IgD-negative memory B cell (primary cell): ENCODE measurements around the gene TRPM8. TPM values are rescaled to one million over a fixed set of nuclear protein-coding genes. Genes with fewer than 3 reads are reported as not detected.
"Not testable (repeated sequence)": the region's sequence is repeated elsewhere in the genome, so short reads cannot be mapped to it uniquely, and the experiment has no call there.

Experiments
- H3K27ac Mint-ChIP-seq, 3 donors: one replicate each; pipeline ENCODE4 v1.8.0; 2020 to 2022; ENCODE audit warnings: mild to moderate bottlenecking in 3 of 3, mixed read lengths in 3 of 3, moderate library complexity in 1 of 3
- H3K27me3 Mint-ChIP-seq: one replicate; pipeline ENCODE4 v1.8.0; 2021; ENCODE audit warnings: mixed read lengths
- H3K36me3 Mint-ChIP-seq: one replicate; pipeline ENCODE4 v1.8.0; 2020; ENCODE audit warnings: mild to moderate bottlenecking, mixed read lengths
- H3K4me1 Mint-ChIP-seq, 3 donors: one replicate each; pipeline ENCODE4 v1.8.0; 2020 to 2022; ENCODE audit warnings: mixed read lengths in 3 of 3, mild to moderate bottlenecking in 1 of 3
- H3K4me3 Mint-ChIP-seq, 4 donors: one replicate each; pipeline ENCODE4 v1.8.0; 2020 to 2022; ENCODE audit warnings: mild to moderate bottlenecking in 4 of 4, mixed read lengths in 4 of 4, moderate library complexity in 3 of 4
- H3K9me3 Mint-ChIP-seq, 3 donors: one replicate each; pipeline ENCODE4 v1.8.0; 2020 to 2021; ENCODE audit warnings: mixed read lengths in 3 of 3, mild to moderate bottlenecking in 1 of 3
- polyA plus RNA-seq: library from polyadenylated mRNA; unstranded; fragments of 300-500 nt; fragmentation: Illumina TruSeq; gene quantifications from one replicate; pipeline ENCODE4 v1.2.3, GENCODE V29; 2021

The TRPM8 gene
- not detected for polyA plus RNA-seq

- Mint-ChIP-seq H3K27me3 (peaks cover 5% of the 10 kb centered on the region), H3K4me1 (peaks cover 0 to 1% (median 0%) of the 10 kb centered on the region in 3 donors), H3K4me3 (no peak within 1 kb of the TSS), H3K27ac (no peak within 1 kb of the TSS), H3K36me3 (no peaks in the 10 kb centered on the region), H3K9me3 (no peaks in the 10 kb centered on the region)
Measured at GRCh38 chr2:233917116-233917515, at the start of gene TRPM8. Gene TRPM8 (plus strand): TSS chr2:233917373. CDS start chr2:233926538, 9,165 bp downstream.

- peak within 1 kb of the TSS; percentile 82 to 95 (median 90) for H3K4me3 Mint-ChIP-seq
- peaks cover 3 to 14% (median 6%) of the 10 kb centered on the region in 3 donors for H3K9me3 Mint-ChIP-seq
- peaks cover 4% of the 10 kb centered on the region for H3K27me3 Mint-ChIP-seq
- peaks cover 3 to 22% (median 4%) of the 10 kb centered on the region in 3 donors for H3K4me1 Mint-ChIP-seq
- H3K36me3 Mint-ChIP-seq = peaks cover 1% of the 10 kb centered on the region
- H3K27ac Mint-ChIP-seq = peak within 1 kb of the TSS in 1 of 3 donors; percentile 33
Measured at GRCh38 chr2:233867993-233868532, 49.1 kb upstream of the TRPM8 start, which contains the start of gene MSL3B. Gene MSL3B (minus strand): TSS chr2:233868386.

GRCh38 chr2:233871432-233871831, 45.7 kb upstream of the TRPM8 start:
- peaks cover 8% of the 10 kb centered on the region for H3K27me3 Mint-ChIP-seq
- peaks cover 3 to 22% (median 4%) of the 10 kb centered on the region in 3 donors for H3K4me1 Mint-ChIP-seq
- no peak overlapping the region for H3K27ac Mint-ChIP-seq
- peaks cover 5 to 16% (median 6%) of the 10 kb centered on the region in 3 donors for H3K9me3 Mint-ChIP-seq
- H3K4me3 Mint-ChIP-seq = no peak overlapping the region
- peaks cover 1% of the 10 kb centered on the region for H3K36me3 Mint-ChIP-seq

- not testable (repeated sequence) for H3K27me3 Mint-ChIP-seq, H3K4me3 Mint-ChIP-seq
- peaks cover 3 to 22% (median 4%) of the 10 kb centered on the region in 3 donors for H3K4me1 Mint-ChIP-seq
Measured at GRCh38 chr2:233872125-233872524, 45.0 kb upstream of the TRPM8 start.

GRCh38 chr2:233882353-233882752, 34.8 kb upstream of the TRPM8 start:
- Mint-ChIP-seq H3K27ac (no peak overlapping the region), H3K27me3 (peaks cover 20% of the 10 kb centered on the region), H3K4me3 (no peak overlapping the region), H3K9me3 (peaks cover 4 to 27% (median 21%) of the 10 kb centered on the region in 3 donors), H3K36me3 (no peaks in the 10 kb centered on the region), H3K4me1 (no peaks in the 10 kb centered on the region)

More at GRCh38 chr2:233872125-233872524, 45.0 kb upstream of the TRPM8 start:
- H3K36me3 Mint-ChIP-seq, H3K27ac Mint-ChIP-seq: not testable (repeated sequence)
- peaks cover 5 to 10% (median 6%) of the 10 kb centered on the region in 3 donors for H3K9me3 Mint-ChIP-seq

- H3K4me1 Mint-ChIP-seq = no peaks in the 10 kb centered on the region
- H3K27ac Mint-ChIP-seq = no peak overlapping the region
- H3K4me3 Mint-ChIP-seq = no peak overlapping the region
- peaks cover 26% of the 10 kb centered on the region for H3K27me3 Mint-ChIP-seq
- peaks cover 2% of the 10 kb centered on the region for H3K36me3 Mint-ChIP-seq
- peaks cover 0 to 3% (median 0%) of the 10 kb centered on the region in 3 donors for H3K9me3 Mint-ChIP-seq
Measured at GRCh38 chr2:233892793-233893192, 24.4 kb upstream of the TRPM8 start.

- not testable (repeated sequence) for H3K4me1 Mint-ChIP-seq, H3K4me3 Mint-ChIP-seq, H3K36me3 Mint-ChIP-seq, H3K27ac Mint-ChIP-seq, H3K9me3 Mint-ChIP-seq
- peaks cover 21% of the 10 kb centered on the region for H3K27me3 Mint-ChIP-seq
Measured at GRCh38 chr2:233896253-233896652, 20.9 kb upstream of the TRPM8 start.

- H3K4me1 Mint-ChIP-seq = no peaks in the 10 kb centered on the region
- H3K27ac Mint-ChIP-seq = no peak overlapping the region
- no peak overlapping the region for H3K4me3 Mint-ChIP-seq
- peaks cover 2% of the 10 kb centered on the region for H3K36me3 Mint-ChIP-seq
- H3K9me3 Mint-ChIP-seq = no peaks in the 10 kb centered on the region
- peaks cover 8% of the 10 kb centered on the region for H3K27me3 Mint-ChIP-seq
Measured at GRCh38 chr2:233901367-233901766, 15.8 kb upstream of the TRPM8 start.

- Mint-ChIP-seq H3K36me3 (peaks cover 2% of the 10 kb centered on the region), H3K4me3 (no peak overlapping the region), H3K27ac (no peak overlapping the region), H3K27me3 (peaks cover 7% of the 10 kb centered on the region), H3K9me3 (no peaks in the 10 kb centered on the region), H3K4me1 (no peaks in the 10 kb centered on the region)
Measured at GRCh38 chr2:233901884-233902283, 15.3 kb upstream of the TRPM8 start.

GRCh38 chr2:233905945-233906344, 11.2 kb upstream of the TRPM8 start:
- Mint-ChIP-seq H3K9me3 (no peaks in the 10 kb centered on the region), H3K4me1 (no peaks in the 10 kb centered on the region), H3K27me3 (peaks cover 5% of the 10 kb centered on the region), H3K4me3 (no peak overlapping the region), H3K36me3 (peaks cover 2% of the 10 kb centered on the region), H3K27ac (no peak overlapping the region)

- no peaks in the 10 kb centered on the region for H3K9me3 Mint-ChIP-seq
- H3K36me3 Mint-ChIP-seq = peaks cover 2% of the 10 kb centered on the region
- no peak overlapping the region for H3K27ac Mint-ChIP-seq
- no peaks in the 10 kb centered on the region for H3K4me1 Mint-ChIP-seq
- H3K27me3 Mint-ChIP-seq = peaks cover 7% of the 10 kb centered on the region
- no peak overlapping the region for H3K4me3 Mint-ChIP-seq
Measured at GRCh38 chr2:233907627-233908026, 9.5 kb upstream of the TRPM8 start.

GRCh38 chr2:233912691-233913423, 4.3 kb upstream of the TRPM8 start:
- Mint-ChIP-seq H3K9me3 (no peaks in the 10 kb centered on the region), H3K4me1 (no peaks in the 10 kb centered on the region), H3K27ac (no peak overlapping the region), H3K4me3 (no peak overlapping the region), H3K27me3 (peaks cover 7% of the 10 kb centered on the region), H3K36me3 (no peaks in the 10 kb centered on the region)

- Mint-ChIP-seq H3K4me3 (no peak overlapping the region), H3K4me1 (no peaks in the 10 kb centered on the region), H3K27me3 (peaks cover 7% of the 10 kb centered on the region)
Measured at GRCh38 chr2:233915128-233915527, 2.0 kb upstream of the TRPM8 start.

GRCh38 chr2:233919319-233919718, 2.1 kb downstream of the TRPM8 start:
- Mint-ChIP-seq H3K36me3 (no peaks in the 10 kb centered on the region), H3K27ac (no peak overlapping the region), H3K4me3 (no peak overlapping the region), H3K27me3 (peaks cover 11% of the 10 kb centered on the region), H3K4me1 (peaks cover 0 to 1% (median 0%) of the 10 kb centered on the region in 3 donors), H3K9me3 (no peaks in the 10 kb centered on the region)

More at GRCh38 chr2:233915128-233915527, 2.0 kb upstream of the TRPM8 start:
- Mint-ChIP-seq H3K36me3 (no peaks in the 10 kb centered on the region), H3K9me3 (no peaks in the 10 kb centered on the region), H3K27ac (no peak overlapping the region)

- Mint-ChIP-seq H3K27ac (no peak overlapping the region), H3K9me3 (no peaks in the 10 kb centered on the region), H3K4me3 (no peak overlapping the region), H3K36me3 (no peaks in the 10 kb centered on the region), H3K27me3 (peaks cover 10% of the 10 kb centered on the region), H3K4me1 (peaks cover 0 to 1% (median 0%) of the 10 kb centered on the region in 3 donors)
Measured at GRCh38 chr2:233919938-233920337, 2.8 kb downstream of the TRPM8 start.

- Mint-ChIP-seq H3K4me3 (no peak overlapping the region), H3K36me3 (no peaks in the 10 kb centered on the region), H3K27me3 (peaks cover 14% of the 10 kb centered on the region), H3K9me3 (no peaks in the 10 kb centered on the region), H3K4me1 (peaks cover 0 to 1% (median 0%) of the 10 kb centered on the region in 3 donors), H3K27ac (no peak overlapping the region)
Measured at GRCh38 chr2:233922471-233922870, 5.3 kb downstream of the TRPM8 start.
